Stimulated activated CD4-positive, alpha-beta T cell treated with anti-CD3 and anti-CD28 coated beads, Interleukin-12 subunit alpha, Interleukin-12 subunit beta, amount 100 ng/mL, for 48 hours (primary cell): ENCODE results near the gene FXYD4.

Source experiments
- DNase-seq, 3 donors: peaks; one replicate each; pipeline ENCODE4 v3.0.0-alpha.2; 2020; ENCODE audit warnings: low read depth in 2 of 3, low spot score in 1 of 3

FXYD4 gene

GRCh38 chr10:43343126-43343525 lies 28.3 kb upstream of the FXYD4 start:
- no peak for DNase-seq

GRCh38 chr10:43344051-43344450 lies 27.4 kb upstream of the FXYD4 start:
- DNase-seq, result no peak

DNA sequence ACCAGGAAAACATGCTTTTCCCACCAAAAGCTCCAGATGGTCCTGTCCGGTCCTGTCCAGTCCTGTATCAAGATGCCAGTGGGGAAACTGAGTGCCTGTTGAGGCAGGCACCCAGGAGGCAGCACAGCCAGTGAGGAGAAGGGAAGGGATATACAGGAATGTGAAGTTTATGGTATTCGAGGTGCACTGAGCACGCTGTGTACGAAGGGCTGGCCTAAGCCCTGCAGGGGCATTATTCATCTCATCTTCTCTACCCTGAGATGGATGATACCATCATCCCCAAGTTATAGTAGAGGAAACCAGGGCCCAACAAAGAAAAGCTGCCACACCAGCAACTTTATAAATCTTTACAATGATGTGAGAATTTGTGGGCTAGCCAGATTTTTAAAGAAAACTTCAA lies 23.4 kb upstream of the FXYD4 start:
- DNase-seq, result no peak

GRCh38 chr10:43348511-43349312 lies 22.7 kb upstream of the FXYD4 start:
- peak; percentile 75 to 88 (median 77) for DNase-seq

GRCh38 chr10:43350156-43350555 lies 21.3 kb upstream of the FXYD4 start:
- no peak for DNase-seq

GRCh38 chr10:43350686-43351085 lies 20.8 kb upstream of the FXYD4 start:
- DNase-seq, result no peak

DNA sequence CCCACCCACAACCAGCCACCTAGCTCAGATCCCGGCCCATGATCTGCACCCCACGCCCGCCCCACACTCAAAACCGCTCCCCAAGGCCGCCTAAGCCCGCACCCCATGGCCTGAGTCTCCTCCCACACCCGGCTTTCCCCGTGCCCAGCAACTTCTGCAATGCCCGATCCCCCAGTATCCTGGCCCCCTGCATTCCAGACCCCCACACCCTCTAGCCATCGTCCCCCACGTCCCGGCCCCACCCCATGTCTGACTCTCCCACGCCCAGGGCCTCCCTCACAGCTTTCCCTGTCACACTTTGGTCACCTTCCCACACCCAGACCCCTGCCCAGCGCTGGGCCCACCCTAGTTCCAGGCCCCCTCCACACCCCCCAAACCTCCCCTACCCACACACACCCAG lies 20.1 kb upstream of the FXYD4 start:
- no peak for DNase-seq

GRCh38 chr10:43352951-43353350 lies 18.5 kb upstream of the FXYD4 start:
- DNase-seq, result no peak

DNA sequence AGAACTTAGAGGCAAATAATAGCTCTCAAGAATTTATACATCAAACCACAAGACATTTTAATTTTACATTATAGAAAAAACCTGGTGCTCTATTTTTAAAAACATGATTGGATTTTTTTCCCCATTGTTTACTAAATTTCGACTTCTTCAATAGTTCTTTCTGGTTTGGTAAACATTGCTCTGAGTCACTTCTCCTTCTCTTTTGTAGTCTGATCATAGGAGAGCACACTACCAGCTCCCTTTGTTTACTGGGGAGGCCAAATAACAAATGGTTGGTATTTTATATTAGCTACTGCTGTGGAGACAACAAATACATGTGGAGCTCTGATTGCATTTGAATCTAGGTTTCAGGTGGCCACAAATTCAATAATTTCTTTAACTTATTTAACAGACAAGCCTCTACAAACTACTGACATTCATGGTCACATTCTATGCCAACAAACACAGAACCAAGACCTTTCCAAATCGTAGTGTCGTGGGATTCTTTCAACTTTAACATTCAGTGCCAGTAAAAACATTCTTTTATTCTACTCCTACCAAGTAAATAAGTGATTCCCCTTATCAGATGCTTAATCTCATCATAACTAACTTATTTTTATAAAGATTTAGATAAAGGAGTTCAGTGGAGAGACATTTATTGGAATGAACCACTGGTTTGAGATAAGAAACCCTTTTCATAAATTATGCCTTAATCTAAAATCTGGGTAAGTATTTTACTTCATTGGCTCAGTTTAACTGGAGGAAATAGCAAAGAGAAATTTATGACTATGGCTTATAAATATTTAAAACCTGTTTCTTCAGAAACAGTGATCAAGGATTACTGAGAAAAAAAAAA lies 17.7 kb upstream of the FXYD4 start:
- DNase-seq, result no peak

DNA sequence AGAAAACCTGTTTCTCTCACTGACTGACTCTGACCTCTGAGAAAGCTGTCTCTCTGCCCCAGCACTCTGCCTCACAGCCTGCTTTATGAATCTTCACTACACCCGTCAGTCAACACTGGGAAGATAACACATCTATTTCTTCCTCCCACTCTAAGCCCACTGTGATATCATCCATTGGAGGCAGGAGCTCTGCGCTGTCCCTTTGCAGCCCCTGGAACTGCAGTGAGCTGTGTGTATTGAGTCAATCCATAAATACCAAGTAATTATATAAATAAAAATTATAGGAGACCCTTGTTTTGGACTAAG lies 17.2 kb upstream of the FXYD4 start:
- DNase-seq, result no peak

- DNase-seq, result no peak
Observed at GRCh38 chr10:43354879-43355380, 16.5 kb upstream of the FXYD4 start.

GRCh38 chr10:43355749-43356371 lies 15.6 kb upstream of the FXYD4 start:
- peak in 1 of 3 donors; percentile 11 for DNase-seq

GRCh38 chr10:43360086-43360485 lies 11.3 kb upstream of the FXYD4 start:
- no peak for DNase-seq

DNA sequence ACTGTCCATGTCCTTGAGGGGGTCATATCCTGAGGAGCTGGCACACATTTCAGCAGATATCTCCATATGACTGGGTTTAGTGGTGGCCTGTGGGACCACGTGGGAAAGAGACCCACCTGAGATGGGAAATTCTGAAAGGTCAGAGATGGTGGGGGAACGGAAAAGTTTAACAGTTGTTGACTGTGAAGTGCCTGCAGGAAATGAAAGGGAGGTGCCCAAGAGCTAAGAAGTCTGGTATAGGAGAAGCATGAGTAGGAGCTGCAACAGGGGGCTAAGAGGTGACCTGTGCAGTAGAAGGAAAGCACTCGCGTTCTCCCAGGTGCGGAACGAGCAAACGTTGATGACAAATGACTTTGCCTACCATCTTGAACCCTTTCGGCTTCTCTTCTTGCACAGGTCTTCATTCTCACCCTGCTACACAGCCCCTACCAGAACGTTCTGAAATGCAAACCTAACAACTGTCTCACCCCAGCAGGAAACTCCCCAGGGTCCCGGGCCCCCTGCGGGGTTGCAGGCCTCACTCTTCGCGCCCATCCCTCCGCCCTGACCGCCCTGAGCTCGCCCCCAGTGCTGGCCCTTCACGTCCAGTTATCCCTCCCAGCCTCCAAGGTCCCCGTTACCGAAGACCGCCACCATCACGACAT lies 9.8 kb upstream of the FXYD4 start:
- no peak for DNase-seq

DNA sequence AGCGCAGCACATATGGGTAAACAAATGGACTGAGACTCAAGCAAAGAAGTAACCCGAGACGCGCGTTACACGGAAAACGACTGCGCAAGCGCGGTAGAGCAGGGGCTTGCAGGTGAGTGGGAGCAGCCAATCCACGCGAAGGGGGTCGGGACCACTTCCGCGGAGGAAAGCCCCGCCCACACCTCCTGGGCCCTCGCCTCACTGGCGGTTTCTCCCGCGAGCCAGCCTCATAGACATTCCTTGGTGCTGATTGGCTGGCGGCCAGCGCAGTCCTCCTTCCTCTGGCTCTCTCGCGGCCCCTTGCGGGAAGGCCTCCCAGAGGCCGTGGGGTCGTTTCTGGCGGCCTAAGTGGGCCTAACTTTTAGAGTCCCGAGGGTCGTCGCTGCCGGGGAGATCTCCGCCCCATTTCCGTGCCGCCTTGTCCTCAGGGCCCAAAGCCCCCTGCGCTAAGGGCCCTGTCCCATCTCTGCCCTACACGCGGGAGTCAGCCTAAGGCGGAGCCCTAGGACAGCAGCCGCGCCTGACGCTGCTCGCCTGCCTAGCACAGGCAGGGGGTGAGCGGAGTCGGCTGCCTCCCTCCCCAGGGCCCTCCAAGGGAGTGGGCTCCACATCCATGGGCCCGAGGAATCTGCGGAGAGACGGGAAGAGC lies 9.1 kb upstream of the FXYD4 start:
- DNase-seq, result peak; percentile 91 to 99 (median 99)

DNA sequence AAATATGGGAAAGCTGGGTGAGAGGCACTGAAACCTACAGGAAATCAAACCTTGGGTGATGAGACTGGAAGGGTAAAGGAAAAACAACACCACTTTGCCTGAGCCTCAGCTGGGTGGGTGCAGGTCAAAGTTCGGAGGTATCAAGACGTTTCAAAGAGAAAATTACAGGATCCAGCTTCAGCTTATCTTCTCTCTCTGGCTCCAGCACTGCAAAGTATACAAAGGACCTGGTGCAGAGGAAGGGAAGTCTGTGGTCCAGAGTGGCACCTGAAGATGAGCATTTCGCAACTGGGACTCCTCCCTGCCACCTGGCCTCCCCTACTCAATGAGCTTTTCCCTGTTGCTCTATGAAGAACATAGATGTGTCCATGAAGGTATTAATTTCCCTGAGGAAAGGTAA lies 6.4 kb upstream of the FXYD4 start:
- no peak for DNase-seq

DNA sequence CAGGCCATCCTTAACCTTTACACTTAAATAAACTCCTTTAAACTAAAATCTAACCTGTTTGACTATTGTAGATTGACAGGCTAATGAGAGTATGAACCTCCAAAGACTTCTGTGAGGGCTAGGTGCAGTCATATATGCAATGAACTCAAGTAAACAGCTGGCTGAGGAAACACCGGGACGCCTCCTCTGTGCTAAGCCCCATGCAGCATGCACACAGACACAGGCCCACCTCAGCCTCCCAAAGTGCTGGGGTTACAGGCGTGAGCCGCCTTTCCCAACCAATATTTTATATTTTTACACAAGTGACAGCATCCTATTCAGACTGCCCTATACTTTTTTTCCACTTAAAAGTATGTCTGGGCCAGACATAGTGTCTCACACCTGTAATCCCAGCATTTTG lies 1.5 kb upstream of the FXYD4 start:
- DNase-seq, result no peak

DNA sequence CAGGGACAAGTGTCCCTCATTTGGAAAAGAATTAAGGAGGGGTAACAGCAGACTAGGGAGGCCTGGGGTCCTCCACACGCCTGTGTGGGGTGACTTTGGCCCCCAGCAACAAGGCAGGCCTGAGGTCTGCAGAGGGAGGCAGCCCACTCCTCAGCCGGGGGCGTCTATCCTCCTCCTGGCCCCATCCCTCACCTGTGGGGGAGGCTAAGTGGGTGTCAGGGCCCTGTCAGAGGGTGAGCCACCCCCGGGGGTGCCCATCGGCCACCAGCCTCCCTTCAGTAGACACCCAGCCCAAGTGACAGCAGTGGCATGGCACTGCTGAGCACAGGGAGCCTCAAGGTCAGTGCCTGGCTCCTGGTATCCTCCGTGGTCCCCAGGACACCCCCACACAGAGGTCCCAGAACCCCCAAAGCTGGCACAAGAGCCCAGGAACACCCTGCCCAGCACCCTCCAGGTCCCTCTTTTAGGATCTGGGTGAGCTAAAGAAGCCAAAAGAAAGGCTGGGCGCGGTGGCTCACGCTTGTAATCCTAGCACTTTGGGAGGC lies 693 bp upstream of the FXYD4 start:
- no peak for DNase-seq

DNA sequence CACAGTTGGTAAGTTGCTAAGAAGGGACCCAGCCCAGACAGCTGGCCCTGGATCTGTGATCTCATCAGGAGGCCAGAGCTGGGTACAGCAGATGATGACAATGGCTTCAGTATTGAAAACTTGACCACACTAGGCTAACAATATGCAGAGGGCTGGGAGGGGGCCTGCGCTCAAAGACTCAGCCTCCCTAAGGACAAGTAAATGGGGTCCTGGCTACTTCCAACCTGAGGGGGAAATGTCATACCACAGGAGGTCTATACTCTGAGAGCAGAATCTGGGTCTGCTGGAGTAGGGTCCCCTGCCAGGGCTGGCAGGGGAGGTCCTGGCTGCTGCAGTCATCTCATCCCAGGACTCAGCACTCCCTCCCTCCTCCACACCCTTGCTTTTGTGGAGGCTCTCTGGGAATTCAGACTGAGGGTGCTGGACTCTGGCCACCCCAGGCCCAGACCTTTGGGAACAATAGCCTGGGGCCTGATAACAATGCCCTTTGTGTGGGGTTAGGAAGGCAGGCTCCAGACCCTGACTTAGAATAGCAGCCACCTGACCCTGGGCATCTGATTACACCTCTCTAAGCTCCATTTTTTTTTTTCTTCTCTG lies 1.4 kb downstream of the FXYD4 start:
- DNase-seq, result no peak

- no peak for DNase-seq
Observed at GRCh38 chr10:43373461-43373860, 2.0 kb downstream of the FXYD4 start.
